Ovary (tissue), 3 donors: ENCODE data around the gene SEMA3C.

Experiments
- POLR2A ChIP-seq: fragments of 450-650 bp; IDR thresholded peaks from one replicate; pipeline ENCODE4 v1.6.1; 2017; ENCODE audit warnings: antibody characterized with exemption, mild to moderate bottlenecking, moderate library complexity
- TF ChIP-seq, protein P1 (sequence below), 3 donors: fragments of 450-650 bp in 2 of 3; fragments of 200-600 bp in 1 of 3; IDR thresholded peaks; one replicate each; pipeline versions ENCODE4 v1.5.1 to v1.8.0; 2016 to 2022; ENCODE audit warnings: antibody characterized with exemption in 3 of 3, mild to moderate bottlenecking in 1 of 3
- donor health status: DM: no; HTN: no; CAD: no.

- TF ChIP-seq, protein P1, sequence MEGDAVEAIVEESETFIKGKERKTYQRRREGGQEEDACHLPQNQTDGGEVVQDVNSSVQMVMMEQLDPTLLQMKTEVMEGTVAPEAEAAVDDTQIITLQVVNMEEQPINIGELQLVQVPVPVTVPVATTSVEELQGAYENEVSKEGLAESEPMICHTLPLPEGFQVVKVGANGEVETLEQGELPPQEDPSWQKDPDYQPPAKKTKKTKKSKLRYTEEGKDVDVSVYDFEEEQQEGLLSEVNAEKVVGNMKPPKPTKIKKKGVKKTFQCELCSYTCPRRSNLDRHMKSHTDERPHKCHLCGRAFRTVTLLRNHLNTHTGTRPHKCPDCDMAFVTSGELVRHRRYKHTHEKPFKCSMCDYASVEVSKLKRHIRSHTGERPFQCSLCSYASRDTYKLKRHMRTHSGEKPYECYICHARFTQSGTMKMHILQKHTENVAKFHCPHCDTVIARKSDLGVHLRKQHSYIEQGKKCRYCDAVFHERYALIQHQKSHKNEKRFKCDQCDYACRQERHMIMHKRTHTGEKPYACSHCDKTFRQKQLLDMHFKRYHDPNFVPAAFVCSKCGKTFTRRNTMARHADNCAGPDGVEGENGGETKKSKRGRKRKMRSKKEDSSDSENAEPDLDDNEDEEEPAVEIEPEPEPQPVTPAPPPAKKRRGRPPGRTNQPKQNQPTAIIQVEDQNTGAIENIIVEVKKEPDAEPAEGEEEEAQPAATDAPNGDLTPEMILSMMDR (IDR thresholded peaks at IDR 0.05) = no peak
- no peak for TF ChIP-seq POLR2A
Measured at GRCh38 chr7:80830010-80830409, 88.8 kb downstream of the SEMA3C start.
